Fibroblast of the conjunctiva (primary cell): ENCODE data around the gene PDE6G.

Experiments
- DNase-seq: peaks from one replicate; pipeline ENCODE4 v3.0.0-alpha.2; 2010; ENCODE audit warnings: low read depth

PDE6G gene

DNA sequence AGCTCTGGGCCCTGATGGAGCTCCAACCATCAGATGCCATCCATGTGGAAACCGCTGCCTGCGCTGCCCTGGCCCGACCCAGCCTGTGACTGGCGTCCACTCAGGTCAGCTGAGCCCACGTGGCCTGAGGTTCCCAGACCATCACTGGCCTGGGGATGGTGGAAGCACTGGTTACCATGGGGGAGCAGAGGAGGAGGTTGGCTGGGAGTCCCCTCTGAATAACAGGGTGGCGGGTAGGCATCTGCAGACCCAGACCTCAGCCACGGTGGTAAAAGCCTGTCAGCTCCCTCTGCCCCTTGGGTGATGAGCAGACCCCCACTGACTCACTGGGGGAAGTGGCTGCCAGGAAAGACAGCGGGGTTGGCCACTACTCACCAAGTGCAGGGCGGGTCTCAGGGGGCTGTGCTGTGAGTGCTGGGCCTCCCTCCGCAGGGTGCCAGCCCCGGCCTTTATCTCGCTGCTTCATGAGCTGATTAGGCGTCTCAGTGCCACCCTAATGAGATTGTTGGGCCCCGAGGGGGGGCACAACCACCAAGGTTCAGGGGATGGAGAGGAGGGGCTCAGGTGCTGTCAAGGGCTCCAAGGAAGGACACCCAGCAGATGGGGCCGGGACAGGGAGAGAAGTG lies at the start of gene PDE6G:
TSS of gene PDE6G (minus strand) at position 425 of the 626 bp plus-strand sequence. CDS start 3,237 bp downstream, outside the sequence.
- DNase-seq, result no peak

DNA sequence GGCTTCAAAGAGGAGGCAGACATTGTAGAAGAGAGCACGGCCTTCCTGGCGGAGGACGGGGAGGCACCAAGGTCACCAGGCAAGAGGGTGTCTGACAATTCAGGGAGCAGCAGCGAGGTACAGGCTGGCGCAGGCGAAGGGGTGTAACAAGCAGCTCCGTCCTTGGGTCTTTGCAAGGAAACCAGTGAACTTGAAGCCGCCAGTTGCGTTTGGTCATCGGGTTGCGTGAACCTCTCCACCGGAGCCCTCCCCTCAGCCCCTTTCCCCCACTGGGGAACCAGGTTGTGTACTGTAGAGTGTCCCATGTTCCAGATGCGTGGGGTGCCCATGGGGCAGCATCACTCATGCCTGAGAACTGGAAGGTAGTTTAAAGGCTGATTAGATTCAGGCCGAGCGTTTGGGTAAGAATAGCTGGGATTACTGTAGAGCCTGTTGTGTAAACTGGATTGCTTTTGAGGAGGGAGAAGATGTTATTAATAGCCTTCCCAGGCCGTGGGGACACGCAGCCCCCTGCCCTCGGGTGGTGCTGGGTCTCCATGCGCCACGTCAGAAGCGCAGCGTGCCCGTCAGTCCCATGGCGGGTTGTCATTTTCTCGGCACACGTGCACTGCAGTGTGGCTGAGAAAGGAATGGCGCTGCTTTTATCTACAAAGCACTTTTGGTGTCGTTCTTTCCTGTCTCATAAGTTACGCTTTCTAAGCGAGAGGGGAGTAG lies 49.3 kb upstream of the PDE6G start:
- no peak for DNase-seq

DNA sequence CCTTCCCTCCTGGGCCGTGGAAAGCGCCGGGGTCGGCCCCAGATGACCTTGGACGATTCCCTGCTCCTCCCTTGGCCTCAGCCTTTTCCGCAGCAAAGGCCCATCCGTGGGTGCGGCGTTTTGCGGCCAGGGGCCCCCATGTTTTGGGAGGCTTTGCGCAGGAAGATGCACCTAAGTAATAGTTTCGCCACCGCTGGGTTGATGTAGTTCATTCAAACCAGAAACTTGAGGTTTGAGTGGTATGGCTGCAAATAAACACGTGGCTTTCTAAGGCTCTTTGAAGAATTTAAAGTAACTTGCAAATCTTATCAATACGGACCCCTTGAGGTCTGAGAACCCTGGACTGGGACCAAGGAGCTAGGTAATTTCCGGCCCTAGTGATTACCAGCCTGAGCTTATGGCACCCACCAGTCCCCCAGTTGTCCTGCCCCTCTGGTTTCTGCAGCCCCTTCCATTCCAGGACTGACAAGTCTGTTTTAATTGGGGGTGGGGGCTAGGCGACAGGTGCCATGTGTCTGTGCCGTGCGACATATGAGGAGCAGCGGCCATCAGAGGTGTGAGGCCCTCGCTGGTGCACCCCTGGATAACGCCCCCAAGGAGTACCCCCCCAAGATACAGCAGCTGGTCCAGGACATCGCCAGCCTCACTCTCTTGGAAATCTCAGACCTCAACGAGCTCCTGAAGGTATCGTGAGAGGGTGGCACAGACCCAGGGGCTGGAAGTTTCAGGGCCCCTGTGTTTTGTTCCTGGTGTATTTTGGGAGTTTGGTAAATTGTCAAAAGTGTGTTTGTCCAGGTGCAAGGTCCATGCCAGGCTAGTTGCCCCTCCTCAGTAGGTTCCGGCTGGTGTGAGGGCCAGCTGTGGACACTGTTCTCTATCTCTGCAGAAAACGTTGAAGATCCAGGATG lies 47.7 kb upstream of the PDE6G start:
- DNase-seq, result no peak

DNA sequence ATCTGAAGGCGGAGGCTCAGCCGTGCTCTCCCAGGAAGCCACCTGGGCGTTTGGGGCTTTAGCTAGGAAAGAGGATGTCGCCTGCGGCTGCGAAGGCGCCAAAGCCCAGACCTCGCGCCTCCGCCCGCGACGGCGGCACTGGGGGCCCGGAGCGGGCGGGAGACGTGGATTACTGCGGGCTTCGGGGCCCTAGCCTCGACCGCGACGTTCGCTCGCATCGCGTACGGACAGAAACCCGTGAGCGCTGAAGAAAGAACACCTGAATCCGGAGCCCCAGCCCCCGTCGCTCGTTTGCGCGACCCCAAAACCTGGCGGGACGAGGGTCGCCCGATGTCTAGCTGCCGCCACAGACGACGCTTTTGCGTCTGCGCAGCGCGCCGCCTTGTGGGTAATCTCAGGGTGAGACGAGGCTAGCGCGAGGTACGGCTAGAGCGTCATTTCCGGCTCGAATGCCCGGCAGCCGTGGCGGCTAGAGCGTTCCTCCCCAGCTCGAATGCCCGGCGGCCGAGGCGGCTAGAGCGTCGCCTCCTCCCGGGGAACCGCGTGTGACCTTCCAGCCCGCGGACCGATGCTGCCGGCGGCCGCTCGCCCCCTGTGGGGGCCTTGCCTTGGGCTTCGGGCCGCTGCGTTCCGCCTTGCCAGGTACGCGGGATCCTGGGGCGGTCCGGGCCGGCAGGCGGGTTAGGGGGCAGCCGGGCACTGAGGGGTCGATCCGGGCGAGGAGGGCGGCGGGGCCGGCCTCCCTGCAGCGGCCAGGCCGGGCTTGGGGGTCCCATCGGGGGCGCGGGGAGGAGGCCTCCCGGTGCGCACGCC lies 46.8 kb upstream of the PDE6G start, which contains the start of gene MRPL12:
TSS of gene MRPL12 (plus strand) at position 434 of the 813 bp plus-strand sequence. CDS start at position 569, 135 bp downstream.
- peak; percentile 81 for DNase-seq

DNA sequence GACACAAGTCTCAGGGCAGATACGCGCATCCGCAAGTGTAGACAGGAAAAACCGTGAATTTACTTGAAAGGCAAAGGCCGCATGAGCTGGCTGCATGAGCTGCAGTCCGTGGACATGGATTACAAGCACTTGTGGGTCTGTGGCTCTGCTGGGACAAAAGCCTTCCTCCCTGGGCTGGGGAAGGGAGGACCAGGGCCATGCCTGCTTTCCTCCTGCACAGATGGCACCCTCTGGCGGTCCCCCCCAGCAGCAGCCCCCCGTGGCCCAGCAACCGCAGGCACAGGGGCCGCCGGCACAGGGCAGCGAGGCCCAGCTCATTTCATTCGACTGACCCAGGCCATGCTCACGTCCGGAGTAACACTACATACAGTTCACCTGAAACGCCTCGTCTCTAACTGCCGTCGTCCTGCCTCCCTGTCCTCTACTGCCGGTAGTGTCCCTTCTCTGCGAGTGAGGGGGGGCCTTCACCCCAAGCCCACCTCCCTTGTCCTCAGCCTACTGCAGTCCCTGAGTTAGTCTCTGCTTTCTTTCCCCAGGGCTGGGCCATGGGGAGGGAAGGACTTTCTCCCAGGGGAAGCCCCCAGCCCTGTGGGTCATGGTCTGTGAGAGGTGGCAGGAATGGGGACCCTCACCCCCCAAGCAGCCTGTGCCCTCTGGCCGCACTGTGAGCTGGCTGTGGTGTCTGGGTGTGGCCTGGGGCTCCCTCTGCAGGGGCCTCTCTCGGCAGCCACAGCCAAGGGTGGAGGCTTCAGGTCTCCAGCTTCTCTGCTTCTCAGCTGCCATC lies 45.1 kb upstream of the PDE6G start:
- no peak for DNase-seq

DNA sequence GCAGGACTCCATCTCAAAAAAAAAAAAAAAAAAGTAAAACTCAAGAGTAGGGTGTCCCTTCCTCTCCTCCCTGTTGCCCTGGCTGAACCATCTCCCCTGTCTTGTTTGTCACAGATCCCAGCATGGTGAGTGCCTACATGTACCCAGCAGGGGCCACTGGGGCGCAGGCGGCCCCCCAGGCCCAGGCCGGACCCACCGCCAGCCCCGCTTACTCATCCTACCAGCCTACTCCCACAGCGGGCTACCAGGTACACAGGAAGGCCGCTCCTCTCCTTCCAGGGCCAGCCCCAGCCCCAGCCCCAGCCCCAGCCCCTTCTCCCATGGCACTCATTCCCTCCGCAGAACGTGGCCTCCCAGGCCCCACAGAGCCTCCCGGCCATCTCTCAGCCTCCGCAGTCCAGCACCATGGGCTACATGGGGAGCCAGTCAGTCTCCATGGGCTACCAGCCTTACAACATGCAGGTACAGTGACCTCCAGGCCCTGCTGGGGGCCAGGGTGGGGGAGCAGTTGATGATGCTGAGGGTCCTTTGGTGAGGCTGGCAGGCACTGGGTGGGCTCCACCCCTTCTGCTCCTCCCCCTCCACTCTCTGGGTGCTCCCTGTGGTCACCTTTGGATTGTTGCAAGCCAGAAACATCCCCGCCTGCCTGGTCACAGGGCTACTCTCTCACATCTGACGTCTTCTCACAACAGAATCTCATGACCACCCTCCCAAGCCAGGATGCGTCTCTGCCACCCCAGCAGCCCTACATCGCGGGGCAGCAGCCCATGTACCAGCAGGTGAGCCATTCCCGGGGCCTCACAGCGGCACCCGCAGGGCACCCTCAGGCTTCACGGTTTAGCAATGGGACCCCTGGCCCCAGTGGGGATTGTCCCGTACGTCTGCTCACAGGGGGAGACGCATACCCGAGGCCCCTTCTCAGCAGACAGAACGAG lies 44.3 kb upstream of the PDE6G start:
- DNase-seq, result no peak

DNA sequence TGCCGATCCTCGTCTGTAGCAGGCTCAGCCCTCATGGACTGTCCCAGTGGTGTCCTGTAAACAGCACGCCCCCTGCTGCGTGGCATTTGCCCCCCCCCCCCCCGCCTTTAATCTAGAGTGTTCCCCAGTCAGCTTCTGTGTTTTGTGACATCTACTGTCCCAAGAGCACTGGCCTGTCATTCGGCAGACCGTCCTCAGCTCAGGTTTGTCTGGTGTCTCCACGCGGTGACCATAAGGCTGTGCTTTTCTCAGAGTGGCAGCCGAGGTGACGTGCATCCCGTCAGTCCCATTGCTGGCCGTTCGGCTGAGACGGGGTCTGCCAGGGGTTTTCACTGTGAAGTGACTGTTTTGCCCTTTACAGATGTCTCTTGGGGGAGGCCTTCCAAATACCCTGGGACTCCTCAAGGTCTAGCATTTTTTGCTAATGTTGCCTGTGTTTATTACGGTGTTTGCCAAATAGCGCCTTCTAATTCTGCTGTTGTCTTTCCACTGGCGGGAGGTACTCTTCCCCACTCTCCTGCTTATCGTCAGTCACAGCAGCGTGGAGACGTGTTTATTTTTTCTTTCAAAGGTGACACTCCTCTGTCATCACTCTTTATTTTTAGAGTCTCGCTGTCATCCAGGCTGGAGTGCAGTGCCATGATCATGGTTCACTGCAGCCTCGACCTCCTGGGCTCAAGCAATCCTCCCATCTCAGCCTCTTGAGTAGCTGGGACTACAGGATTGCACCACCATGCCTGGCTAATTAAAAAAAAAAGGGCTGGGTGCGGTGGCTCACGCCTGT lies 41.1 kb upstream of the PDE6G start:
- DNase-seq, result no peak

DNA sequence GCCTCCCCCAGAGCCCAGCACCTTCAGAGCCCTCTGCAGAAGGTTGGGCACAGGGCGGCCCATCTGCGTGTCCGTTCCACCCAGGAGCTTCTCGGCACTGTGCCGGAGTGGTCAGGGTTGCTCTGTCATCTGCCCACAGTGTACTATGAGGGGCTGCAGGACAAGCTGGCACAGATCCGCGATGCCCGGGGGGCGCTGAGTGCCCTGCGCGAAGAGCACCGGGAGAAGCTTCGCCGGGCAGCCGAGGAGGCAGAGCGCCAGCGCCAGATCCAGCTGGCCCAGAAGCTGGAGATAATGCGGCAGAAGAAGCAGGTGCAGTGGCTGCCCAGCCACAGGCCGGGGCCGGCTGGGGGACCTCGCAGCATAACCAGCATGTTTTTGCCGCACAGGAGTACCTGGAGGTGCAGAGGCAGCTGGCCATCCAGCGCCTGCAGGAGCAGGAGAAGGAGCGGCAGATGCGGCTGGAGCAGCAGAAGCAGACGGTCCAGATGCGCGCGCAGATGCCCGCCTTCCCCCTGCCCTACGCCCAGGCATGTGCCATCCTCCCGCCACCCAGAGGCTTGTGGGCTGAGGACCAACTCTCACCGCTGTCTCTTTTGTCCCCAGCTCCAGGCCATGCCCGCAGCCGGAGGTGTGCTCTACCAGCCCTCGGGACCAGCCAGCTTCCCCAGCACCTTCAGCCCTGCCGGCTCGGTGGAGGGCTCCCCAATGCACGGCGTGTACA lies 40.0 kb upstream of the PDE6G start:
- no peak for DNase-seq

DNA sequence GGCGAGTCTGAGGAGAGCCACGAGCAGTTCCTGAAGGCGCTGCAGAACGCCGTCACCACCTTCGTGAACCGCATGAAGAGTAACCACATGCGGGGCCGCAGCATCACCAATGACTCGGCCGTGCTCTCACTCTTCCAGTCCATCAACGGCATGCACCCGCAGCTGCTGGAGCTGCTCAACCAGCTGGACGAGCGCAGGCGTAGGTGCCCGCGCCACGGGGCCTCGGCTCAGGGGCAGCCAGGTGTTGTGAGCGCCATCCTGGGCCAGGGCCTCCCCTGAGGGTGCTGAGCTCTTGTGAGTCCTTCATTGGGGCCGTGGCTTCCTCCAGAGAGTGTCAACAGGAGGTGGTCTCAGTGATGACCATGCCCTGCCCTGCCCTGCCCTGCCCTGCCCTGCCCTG lies 39.5 kb upstream of the PDE6G start:
- DNase-seq, result no peak

DNA sequence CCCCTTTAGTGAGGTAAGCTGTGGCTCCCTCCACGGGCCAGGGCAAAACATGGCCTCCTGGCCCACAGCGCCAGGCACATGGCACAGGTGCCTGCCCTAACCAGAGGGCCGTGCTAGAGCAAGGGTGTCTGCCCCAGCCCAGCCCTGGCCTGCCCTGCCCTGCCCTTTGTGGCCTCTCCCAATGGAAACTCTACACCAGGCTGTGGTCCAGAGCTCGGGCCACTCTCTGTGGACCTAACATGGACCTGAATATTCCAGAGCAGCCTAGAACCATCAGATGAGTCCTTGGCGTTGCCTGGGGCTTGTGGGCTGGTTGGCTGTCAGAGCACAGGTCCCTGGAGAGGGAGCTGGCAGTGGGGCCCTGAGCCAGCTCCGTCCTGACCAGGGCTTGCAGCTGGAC lies 38.9 kb upstream of the PDE6G start:
- no peak for DNase-seq

DNA sequence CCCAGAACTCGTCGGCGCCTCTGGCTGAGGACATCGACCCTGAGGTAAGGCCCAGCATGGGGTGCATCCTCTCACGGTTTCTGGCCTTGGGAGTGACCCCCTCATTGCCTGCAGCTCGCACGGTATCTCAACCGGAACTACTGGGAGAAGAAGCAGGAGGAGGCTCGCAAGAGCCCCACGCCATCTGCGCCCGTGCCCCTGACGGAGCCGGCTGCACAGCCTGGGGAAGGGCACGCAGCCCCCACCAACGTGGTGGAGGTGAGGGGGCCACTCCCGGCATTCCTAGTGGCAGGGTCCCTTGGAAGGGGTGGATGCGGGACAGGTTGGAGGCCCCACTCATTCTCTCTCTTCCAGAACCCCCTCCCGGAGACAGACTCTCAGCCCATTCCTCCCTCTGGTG lies 38.5 kb upstream of the PDE6G start:
- no peak for DNase-seq

DNA sequence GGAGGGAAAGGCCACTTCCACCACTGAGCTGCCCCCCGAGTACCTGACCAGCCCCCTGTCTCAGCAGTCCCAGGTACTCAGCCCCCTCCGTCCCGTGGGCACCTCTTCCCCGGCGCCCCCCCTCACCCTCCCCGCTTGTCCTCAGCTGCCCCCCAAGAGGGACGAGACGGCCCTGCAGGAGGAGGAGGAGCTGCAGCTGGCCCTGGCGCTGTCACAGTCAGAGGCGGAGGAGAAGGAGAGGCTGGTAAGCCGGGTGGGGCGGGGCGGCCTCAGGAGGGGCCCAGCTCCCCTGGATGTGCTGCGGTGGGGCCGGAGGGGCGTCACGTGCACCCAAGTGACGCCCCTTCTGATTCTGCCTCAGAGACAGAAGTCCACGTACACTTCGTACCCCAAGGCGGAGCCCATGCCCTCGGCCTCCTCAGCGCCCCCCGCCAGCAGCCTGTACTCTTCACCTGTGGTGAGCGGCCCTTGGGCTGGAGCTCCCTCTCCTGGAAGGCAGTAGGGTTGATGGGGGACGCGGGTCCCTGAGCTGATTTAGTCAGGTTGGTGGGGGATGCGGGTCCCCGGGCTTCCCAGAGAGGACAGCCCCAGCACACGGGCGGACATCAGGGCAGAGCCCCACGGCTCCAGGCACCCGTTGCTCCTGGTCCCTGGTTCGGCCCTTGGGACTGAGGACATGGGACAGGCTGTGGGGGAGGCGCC lies 37.3 kb upstream of the PDE6G start:
- DNase-seq, result no peak

DNA sequence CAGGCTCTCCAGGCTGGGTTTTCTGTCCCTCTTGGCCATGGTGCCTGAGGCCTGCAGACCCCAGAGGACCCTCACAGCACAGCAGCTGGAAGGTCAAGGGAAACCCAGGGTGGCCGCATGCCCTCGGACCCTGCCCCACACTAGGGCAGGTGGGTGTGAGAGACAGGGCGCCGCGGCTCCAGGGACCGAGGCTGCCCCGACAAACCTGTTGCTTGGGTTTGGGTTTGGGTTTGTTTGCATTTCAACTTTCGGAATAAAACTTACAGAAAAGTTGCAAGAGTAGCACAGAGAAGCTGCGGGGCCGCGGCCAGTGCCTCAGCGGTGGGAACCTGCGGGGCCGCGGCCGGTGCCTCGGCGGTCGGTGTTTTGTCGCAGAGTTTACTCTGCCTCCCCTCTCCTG lies 35.3 kb upstream of the PDE6G start:
- no peak for DNase-seq

DNA sequence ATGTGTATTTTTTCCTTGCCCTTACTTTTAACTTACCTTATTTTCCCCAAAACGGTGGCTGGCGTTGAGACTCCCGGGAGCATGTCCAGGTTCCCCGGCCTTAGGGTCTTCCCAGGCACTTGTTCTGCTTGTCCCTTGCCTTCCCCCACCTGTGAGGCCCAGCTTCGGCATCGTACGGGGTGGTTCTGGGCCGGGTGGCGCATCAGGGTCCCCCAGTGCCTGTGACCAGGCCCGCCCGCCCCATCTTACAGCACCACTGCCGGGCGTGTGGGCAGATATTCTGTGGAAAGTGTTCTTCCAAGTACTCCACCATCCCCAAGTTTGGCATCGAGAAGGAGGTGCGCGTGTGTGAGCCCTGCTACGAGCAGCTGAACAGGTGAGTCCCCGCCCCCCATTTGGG lies 34.9 kb upstream of the PDE6G start:
- DNase-seq, result no peak

DNA sequence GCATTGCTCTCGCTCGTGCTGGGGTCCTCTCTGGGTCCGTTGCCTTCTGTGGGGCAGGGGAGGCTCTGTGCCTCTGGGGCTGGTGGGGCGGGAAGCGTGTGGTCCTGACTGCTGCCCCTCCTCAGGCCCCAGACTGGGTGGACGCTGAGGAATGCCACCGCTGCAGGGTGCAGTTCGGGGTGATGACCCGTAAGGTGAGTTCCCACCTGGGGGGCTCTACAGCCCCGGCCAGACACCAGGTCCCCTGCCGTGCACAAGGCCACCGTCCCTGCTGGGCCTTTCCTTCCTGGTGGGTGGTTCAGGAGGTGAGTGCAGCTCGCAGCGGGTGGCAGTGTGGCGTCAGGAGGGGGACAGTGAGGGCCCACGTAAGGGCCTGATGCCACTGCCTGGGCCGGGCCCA lies 34.2 kb upstream of the PDE6G start:
- DNase-seq, result no peak

DNA sequence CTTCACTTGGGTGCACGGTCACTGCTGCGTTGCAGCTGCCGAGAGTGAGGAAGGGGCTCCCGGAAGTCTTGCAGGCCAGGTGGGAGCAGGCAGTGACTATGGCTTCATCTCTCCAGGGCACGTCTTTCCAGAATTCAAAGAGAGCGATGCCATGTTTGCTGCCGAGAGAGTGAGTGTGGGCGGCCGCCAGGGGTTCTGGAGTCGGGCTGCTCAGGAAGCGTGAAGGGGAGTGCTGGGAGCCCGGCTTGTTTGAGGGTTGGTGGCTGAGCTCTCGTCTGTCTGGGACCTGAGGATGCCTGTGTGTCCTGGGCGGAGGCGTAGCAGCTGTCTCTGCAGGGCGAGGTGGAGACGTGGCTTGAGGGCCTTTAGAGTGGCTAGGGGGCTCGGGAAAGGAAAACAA lies 33.7 kb upstream of the PDE6G start:
- DNase-seq, result no peak

DNA sequence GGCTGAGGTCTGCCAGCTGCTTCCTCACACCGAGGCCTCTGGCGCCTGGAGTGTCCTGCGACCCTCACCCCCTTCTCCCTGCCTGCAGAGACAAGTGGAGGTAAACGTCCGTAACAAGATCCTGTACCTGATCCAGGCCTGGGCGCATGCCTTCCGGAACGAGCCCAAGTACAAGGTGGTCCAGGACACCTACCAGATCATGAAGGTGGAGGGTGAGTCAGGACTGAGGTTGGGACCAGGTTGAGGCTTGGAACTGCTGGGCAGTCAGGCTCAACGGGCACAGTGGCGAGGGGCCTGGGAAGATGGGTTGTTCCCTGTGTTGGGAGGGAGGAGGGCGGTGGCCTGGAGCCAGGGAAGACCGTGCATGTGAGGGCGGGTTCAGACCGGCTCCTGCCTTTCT lies 32.3 kb upstream of the PDE6G start:
- DNase-seq, result no peak
